ENCODE results near the gene ABHD10.

DNA sequence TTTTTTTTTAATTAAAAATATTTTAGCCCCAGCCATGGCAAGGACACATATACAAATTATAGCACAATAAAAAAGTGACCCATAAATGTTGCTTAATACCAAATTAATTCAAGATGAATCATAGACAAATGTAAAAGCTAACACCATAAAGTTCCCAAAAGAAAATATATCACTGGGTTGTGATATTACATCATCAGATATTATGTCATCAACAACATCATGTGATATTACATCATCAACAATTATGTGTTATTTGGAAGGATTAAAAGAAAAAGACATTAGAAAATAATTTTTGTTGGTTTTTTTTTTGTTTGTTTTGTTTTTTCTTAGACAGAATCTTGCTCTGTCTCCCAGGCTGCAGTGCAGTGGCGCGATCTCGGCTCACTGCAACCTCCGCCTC is 34.5 kb upstream of the ABHD10 start:
- TF ChIP-seq POLR2AphosphoS5 (IDR thresholded peaks at IDR 0.05; ENCODE audit: low read depth, low read length) (no peak), REST (IDR thresholded peaks at IDR 0.05; ENCODE audit: insufficient read depth in 1 of 2, low read depth in 2 of 2, low read length in 2 of 2) (no peak)
